Mononuclear cell (primary cell): ENCODE measurements around the gene PKD1L1. TPM values are rescaled to one million over a fixed set of nuclear protein-coding genes. Genes with fewer than 3 reads are reported as not detected.

Source experiments
- H3K27me3 ChIP-seq: 2 replicates; pipeline ENCODE4 v1.6.0; 2011; ENCODE audit warnings: low read length, control low read depth; ENCODE audit not compliant: insufficient read depth
- H3K4me1 ChIP-seq: 2 replicates; pipeline ENCODE4 v1.5.1; 2011; ENCODE audit warnings: mild to moderate bottlenecking, low read length, control low read depth; ENCODE audit not compliant: insufficient read depth
- H3K4me3 ChIP-seq: 2 replicates; pipeline ENCODE4 v1.5.1; 2011; ENCODE audit warnings: mild to moderate bottlenecking, low read length, moderate library complexity
- H3K9me3 ChIP-seq: 2 replicates; pipeline ENCODE4 v1.5.1; 2011; ENCODE audit warnings: low read depth, mild to moderate bottlenecking, control low read depth, low read length
- total RNA-seq: library from RNA; depleted of rRNA; stranded (reverse); fragments of >200 nt; gene quantifications from one replicate; pipeline ENCODE4 v1.2.3, GENCODE V29; 2012

The PKD1L1 gene
- total RNA-seq, 1 donor: under 0.01 TPM

GRCh38 chr7:47817917-47818316, 130.3 kb downstream of the PKD1L1 start:
- H3K4me3 ChIP-seq: no peak overlapping the region
- no peaks in the 10 kb centered on the region for H3K27me3 ChIP-seq
- no peaks in the 10 kb centered on the region for H3K9me3 ChIP-seq
- peaks cover 20% of the 10 kb centered on the region for H3K4me1 ChIP-seq

- Histone ChIP-seq H3K27me3 (no peaks in the 10 kb centered on the region), H3K4me3 (no peak overlapping the region), H3K4me1 (peaks cover 33% of the 10 kb centered on the region), H3K9me3 (no peaks in the 10 kb centered on the region)
These were observed 131.6 kb downstream of the PKD1L1 start for GRCh38 chr7:47816647-47817046.

- H3K4me1 ChIP-seq: peaks cover 33% of the 10 kb centered on the region
- no peaks in the 10 kb centered on the region for H3K9me3 ChIP-seq
- H3K27me3 ChIP-seq: no peaks in the 10 kb centered on the region
- no peak overlapping the region for H3K4me3 ChIP-seq
These were observed 132.4 kb downstream of the PKD1L1 start for GRCh38 chr7:47815867-47816266.

- Histone ChIP-seq H3K4me1 (peaks cover 33% of the 10 kb centered on the region), H3K9me3 (no peaks in the 10 kb centered on the region), H3K27me3 (no peaks in the 10 kb centered on the region), H3K4me3 (no peak overlapping the region)
These were observed 133.2 kb downstream of the PKD1L1 start for GRCh38 chr7:47814905-47815613.

GRCh38 chr7:47813620-47814260, 134.5 kb downstream of the PKD1L1 start:
- no peaks in the 10 kb centered on the region for H3K27me3 ChIP-seq
- H3K9me3 ChIP-seq: no peaks in the 10 kb centered on the region
- no peak overlapping the region for H3K4me3 ChIP-seq
- peaks cover 33% of the 10 kb centered on the region for H3K4me1 ChIP-seq

- no peak overlapping the region for H3K4me3 ChIP-seq
- no peaks in the 10 kb centered on the region for H3K27me3 ChIP-seq
- no peaks in the 10 kb centered on the region for H3K9me3 ChIP-seq
- H3K4me1 ChIP-seq: peaks cover 41% of the 10 kb centered on the region
These were observed 135.7 kb downstream of the PKD1L1 start for GRCh38 chr7:47812429-47813136.

- peaks cover 49% of the 10 kb centered on the region for H3K4me1 ChIP-seq
- no peak overlapping the region for H3K4me3 ChIP-seq
- H3K27me3 ChIP-seq: no peaks in the 10 kb centered on the region
- H3K9me3 ChIP-seq: no peaks in the 10 kb centered on the region
These were observed 136.5 kb downstream of the PKD1L1 start for GRCh38 chr7:47811632-47812380.

GRCh38 chr7:47809387-47809786, 138.9 kb downstream of the PKD1L1 start:
- Histone ChIP-seq H3K27me3 (no peaks in the 10 kb centered on the region), H3K4me3 (no peak overlapping the region), H3K9me3 (no peaks in the 10 kb centered on the region), H3K4me1 (peaks cover 59% of the 10 kb centered on the region)

- Histone ChIP-seq H3K9me3 (no peaks in the 10 kb centered on the region), H3K4me3 (no peak overlapping the region), H3K4me1 (peaks cover 49% of the 10 kb centered on the region), H3K27me3 (no peaks in the 10 kb centered on the region)
These were observed 139.9 kb downstream of the PKD1L1 start for GRCh38 chr7:47808321-47808720.

GRCh38 chr7:47807756-47808155, 140.5 kb downstream of the PKD1L1 start:
- peaks cover 43% of the 10 kb centered on the region for H3K4me1 ChIP-seq
- H3K4me3 ChIP-seq: no peak overlapping the region
- H3K27me3 ChIP-seq: no peaks in the 10 kb centered on the region
- no peaks in the 10 kb centered on the region for H3K9me3 ChIP-seq

- no peak overlapping the region for H3K4me3 ChIP-seq
- H3K27me3 ChIP-seq: no peaks in the 10 kb centered on the region
- H3K9me3 ChIP-seq: no peaks in the 10 kb centered on the region
- H3K4me1 ChIP-seq: peaks cover 37% of the 10 kb centered on the region
These were observed 141.1 kb downstream of the PKD1L1 start for GRCh38 chr7:47807126-47807525.

GRCh38 chr7:47806701-47807103, 141.6 kb downstream of the PKD1L1 start:
- Histone ChIP-seq H3K9me3 (no peaks in the 10 kb centered on the region), H3K4me1 (peaks cover 33% of the 10 kb centered on the region), H3K27me3 (no peaks in the 10 kb centered on the region), H3K4me3 (no peak overlapping the region)

GRCh38 chr7:47804767-47805545, 143.3 kb downstream of the PKD1L1 start:
- H3K9me3 ChIP-seq: no peaks in the 10 kb centered on the region
- H3K4me1 ChIP-seq: peaks cover 32% of the 10 kb centered on the region
- H3K4me3 ChIP-seq: no peak overlapping the region
- H3K27me3 ChIP-seq: no peaks in the 10 kb centered on the region

GRCh38 chr7:47803846-47804245, 144.4 kb downstream of the PKD1L1 start:
- peaks cover 32% of the 10 kb centered on the region for H3K4me1 ChIP-seq
- no peak overlapping the region for H3K4me3 ChIP-seq
- no peaks in the 10 kb centered on the region for H3K27me3 ChIP-seq
- no peaks in the 10 kb centered on the region for H3K9me3 ChIP-seq
